ENCODE results near the gene PUS10. TPM values are rescaled to one million over a fixed set of nuclear protein-coding genes. Genes with fewer than 3 reads are reported as not detected.
"Not testable (repeated sequence)": the region's sequence is repeated elsewhere in the genome, so short reads cannot be mapped to it uniquely, and the experiment has no call there.

The PUS10 gene
- total RNA-seq, 1 experiment from 2014 or later: 12.1 TPM

DNA sequence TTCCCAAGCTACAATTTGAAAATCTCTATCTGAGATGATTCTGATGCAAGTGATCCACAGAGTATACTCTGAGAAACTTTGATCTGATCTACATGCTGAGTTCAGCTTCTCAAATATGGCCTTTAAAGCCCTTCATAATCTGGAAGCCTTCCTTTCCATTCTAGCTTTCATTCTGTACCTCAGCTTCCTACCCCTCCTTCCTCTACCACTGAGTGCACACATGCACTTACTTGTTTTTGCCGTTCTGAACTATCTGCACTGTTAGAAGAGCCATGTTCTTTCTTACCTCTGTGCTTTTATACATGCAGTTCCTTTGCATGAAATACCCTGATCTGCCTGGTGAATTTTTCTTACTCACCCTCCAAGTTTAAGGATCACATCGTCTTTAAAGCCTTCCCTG lies 111.7 kb downstream of the PUS10 start:
- no TSS peak for BruUV-seq (replicated peaks)
- CTCF ChIA-PET: no interaction called here
- peaks cover 21% of the 10 kb centered on the region for H3K36me3 Mint-ChIP-seq (ENCODE audit: insufficient read depth, unreplicated experiment)

DNA sequence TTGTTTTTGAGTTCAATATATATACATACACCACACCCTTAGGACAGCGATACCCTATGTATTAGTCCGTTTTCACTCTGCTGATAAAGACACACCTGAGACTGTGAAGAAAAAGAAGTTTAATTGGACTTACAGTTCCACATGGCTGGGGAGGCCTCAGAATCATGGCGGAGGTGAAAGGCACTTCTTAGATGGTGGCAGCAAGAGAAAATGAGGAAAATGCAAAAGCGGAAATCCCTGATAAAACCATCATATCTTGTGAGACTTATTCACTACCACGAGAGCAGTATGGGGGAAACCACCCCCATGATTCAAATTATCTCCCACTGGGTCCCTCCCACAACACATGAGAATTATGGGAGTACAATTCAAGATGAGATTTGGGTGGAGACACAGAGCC lies 112.2 kb downstream of the PUS10 start:
- peaks cover 25% of the 10 kb centered on the region for H3K36me3 Mint-ChIP-seq (ENCODE audit: insufficient read depth, unreplicated experiment)
- POLR2A ChIA-PET: interaction anchor here (0.7 kb wide), 1 partner anchor 24 kb away, joined by 3 read pairs; no protein-coding TSS in a partner anchor
- H3K4me3 Mint-ChIP-seq (ENCODE audit: unreplicated experiment); H3K4me3 ChIP-seq (ENCODE audit: low read depth, low read length); H3K27ac Mint-ChIP-seq (ENCODE audit: unreplicated experiment); DNase-seq; H3K9me3 ChIP-seq; H3K4me1 ChIP-seq; H3K4me1 Mint-ChIP-seq (ENCODE audit: low read depth, unreplicated experiment); H3K27me3 ChIP-seq (replicated peaks; ENCODE audit: control insufficient read depth, insufficient read depth, low read length); H3K36me3 ChIP-seq (ENCODE audit: control insufficient read depth, insufficient read depth, low read length); H3K9me3 Mint-ChIP-seq (ENCODE audit: unreplicated experiment); BruUV-seq (replicated peaks); H3K27me3 Mint-ChIP-seq (ENCODE audit: insufficient read depth, unreplicated experiment); intact Hi-C loops (cut with micrococcal nuclease; ENCODE audit: unreplicated experiment); CTCF ChIA-PET: not testable (repeated sequence)

More for the DNA sequence above, 111.7 kb downstream of the PUS10 start:
- Mint-ChIP-seq H3K9me3 (ENCODE audit: unreplicated experiment) (no peaks in the 10 kb centered on the region), H3K4me1 (ENCODE audit: low read depth, unreplicated experiment) (no peaks in the 10 kb centered on the region), H3K27ac (ENCODE audit: unreplicated experiment) (no peak overlapping the region), H3K27me3 (ENCODE audit: insufficient read depth, unreplicated experiment) (no peaks in the 10 kb centered on the region), H3K4me3 (ENCODE audit: unreplicated experiment) (no peak overlapping the region)
- no peaks in the 10 kb centered on the region for H3K27me3 ChIP-seq (replicated peaks; ENCODE audit: control insufficient read depth, insufficient read depth, low read length)
- POLR2A ChIA-PET: interaction anchor here (0.7 kb wide), 1 partner anchor 24 kb away, joined by 3 read pairs; no protein-coding TSS in a partner anchor
- no peaks in the 10 kb centered on the region for H3K9me3 ChIP-seq
- H3K4me3 ChIP-seq (ENCODE audit: low read depth, low read length): no peak overlapping the region
- no peak for DNase-seq
- no peaks in the 10 kb centered on the region for H3K36me3 ChIP-seq (ENCODE audit: control insufficient read depth, insufficient read depth, low read length)
- H3K4me1 ChIP-seq: no peaks in the 10 kb centered on the region
- intact Hi-C loops (cut with micrococcal nuclease; ENCODE audit: unreplicated experiment): no loop called here
- TF ChIP-seq, protein P1, sequence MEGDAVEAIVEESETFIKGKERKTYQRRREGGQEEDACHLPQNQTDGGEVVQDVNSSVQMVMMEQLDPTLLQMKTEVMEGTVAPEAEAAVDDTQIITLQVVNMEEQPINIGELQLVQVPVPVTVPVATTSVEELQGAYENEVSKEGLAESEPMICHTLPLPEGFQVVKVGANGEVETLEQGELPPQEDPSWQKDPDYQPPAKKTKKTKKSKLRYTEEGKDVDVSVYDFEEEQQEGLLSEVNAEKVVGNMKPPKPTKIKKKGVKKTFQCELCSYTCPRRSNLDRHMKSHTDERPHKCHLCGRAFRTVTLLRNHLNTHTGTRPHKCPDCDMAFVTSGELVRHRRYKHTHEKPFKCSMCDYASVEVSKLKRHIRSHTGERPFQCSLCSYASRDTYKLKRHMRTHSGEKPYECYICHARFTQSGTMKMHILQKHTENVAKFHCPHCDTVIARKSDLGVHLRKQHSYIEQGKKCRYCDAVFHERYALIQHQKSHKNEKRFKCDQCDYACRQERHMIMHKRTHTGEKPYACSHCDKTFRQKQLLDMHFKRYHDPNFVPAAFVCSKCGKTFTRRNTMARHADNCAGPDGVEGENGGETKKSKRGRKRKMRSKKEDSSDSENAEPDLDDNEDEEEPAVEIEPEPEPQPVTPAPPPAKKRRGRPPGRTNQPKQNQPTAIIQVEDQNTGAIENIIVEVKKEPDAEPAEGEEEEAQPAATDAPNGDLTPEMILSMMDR (IDR thresholded peaks at IDR 0.05; ENCODE audit: insufficient read depth in 1 of 2, low read depth in 1 of 2, low read length in 1 of 2, severe bottlenecking in 1 of 2, unreplicated experiment in 1 of 2): no peak

DNA sequence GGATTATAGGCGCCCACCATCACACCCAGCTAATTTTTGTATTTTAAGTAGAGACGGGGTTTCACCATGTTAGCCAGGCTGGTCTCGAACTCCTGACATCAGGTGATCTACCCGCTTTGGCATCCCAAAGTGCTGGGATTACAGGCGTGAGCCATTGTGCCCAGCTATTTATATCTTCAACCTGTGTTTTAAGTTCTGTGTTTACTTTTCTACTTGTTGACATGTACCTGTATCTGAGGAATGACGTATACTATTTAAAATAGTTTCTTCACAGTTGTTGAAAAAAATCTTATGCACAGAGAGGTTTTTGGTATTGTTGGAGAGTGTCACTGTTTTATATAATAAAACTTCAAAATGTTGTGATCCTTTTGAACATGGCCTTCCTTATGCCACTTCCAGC lies 116.8 kb downstream of the PUS10 start:
- H3K27me3 ChIP-seq (replicated peaks; ENCODE audit: control insufficient read depth, insufficient read depth, low read length); H3K36me3 ChIP-seq (ENCODE audit: control insufficient read depth, insufficient read depth, low read length); H3K27ac Mint-ChIP-seq (ENCODE audit: unreplicated experiment); H3K9me3 Mint-ChIP-seq (ENCODE audit: unreplicated experiment); H3K4me3 ChIP-seq (ENCODE audit: low read depth, low read length); POLR2A ChIA-PET; H3K4me1 Mint-ChIP-seq (ENCODE audit: low read depth, unreplicated experiment); H3K9me3 ChIP-seq; CTCF ChIA-PET; DNase-seq; H3K4me1 ChIP-seq; intact Hi-C loops (cut with micrococcal nuclease; ENCODE audit: unreplicated experiment); BruUV-seq (replicated peaks); H3K27me3 Mint-ChIP-seq (ENCODE audit: insufficient read depth, unreplicated experiment); H3K4me3 Mint-ChIP-seq (ENCODE audit: unreplicated experiment): not testable (repeated sequence)
- H3K36me3 Mint-ChIP-seq (ENCODE audit: insufficient read depth, unreplicated experiment): peaks cover 42% of the 10 kb centered on the region

DNA sequence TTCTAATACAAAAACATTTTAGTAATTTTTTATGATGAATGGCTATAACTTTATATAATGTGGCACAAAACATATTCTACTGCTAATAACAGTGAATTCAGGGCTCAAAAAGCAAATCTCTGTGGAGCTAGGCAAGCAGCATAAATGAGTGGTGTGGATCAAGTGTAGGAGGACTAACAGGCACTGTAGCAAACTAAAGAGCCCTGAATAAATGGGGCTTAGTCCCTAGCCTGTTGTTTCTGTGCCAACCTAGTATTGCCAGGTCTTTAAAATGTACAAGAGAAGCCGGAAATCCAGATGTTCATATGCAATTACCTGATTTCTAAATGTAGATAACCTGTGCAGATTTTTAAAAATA lies 118.2 kb downstream of the PUS10 start:
- ChIA-PET CTCF (no interaction called here), POLR2A (no interaction called here)
- no peak overlapping the region for H3K27ac Mint-ChIP-seq (ENCODE audit: unreplicated experiment)
- BruUV-seq (replicated peaks): no TSS peak
- H3K27me3 Mint-ChIP-seq (ENCODE audit: insufficient read depth, unreplicated experiment): no peaks in the 10 kb centered on the region
- intact Hi-C loops (cut with micrococcal nuclease; ENCODE audit: unreplicated experiment): no loop called here
- H3K36me3 ChIP-seq (ENCODE audit: control insufficient read depth, insufficient read depth, low read length): peaks cover 1% of the 10 kb centered on the region; the same call in 1 of the 2 replicates
- TF ChIP-seq, protein P1 (IDR thresholded peaks at IDR 0.05; ENCODE audit: insufficient read depth in 1 of 2, low read depth in 1 of 2, low read length in 1 of 2, severe bottlenecking in 1 of 2, unreplicated experiment in 1 of 2): no peak
- H3K9me3 Mint-ChIP-seq (ENCODE audit: unreplicated experiment): no peaks in the 10 kb centered on the region
- no peaks in the 10 kb centered on the region for H3K4me1 ChIP-seq
- no peak overlapping the region for H3K4me3 Mint-ChIP-seq (ENCODE audit: unreplicated experiment)
- no peak overlapping the region for H3K4me3 ChIP-seq (ENCODE audit: low read depth, low read length)
- H3K9me3 ChIP-seq: no peaks in the 10 kb centered on the region
- no peak for DNase-seq
- H3K4me1 Mint-ChIP-seq (ENCODE audit: low read depth, unreplicated experiment): no peaks in the 10 kb centered on the region
- H3K36me3 Mint-ChIP-seq (ENCODE audit: insufficient read depth, unreplicated experiment): peaks cover 42% of the 10 kb centered on the region
- no peaks in the 10 kb centered on the region for H3K27me3 ChIP-seq (replicated peaks; ENCODE audit: control insufficient read depth, insufficient read depth, low read length)

Data from Caco-2 (cell line).